HepG2 (cell line): ENCODE measurements around the gene KCNG4. TPM values are rescaled to one million over a fixed set of nuclear protein-coding genes. Genes with fewer than 3 reads are reported as not detected.

Experiments
- ATAC-seq: fragments of 200-7000 bp; cut with Tn5 transposase; 3 replicates; pipeline ENCODE4 v1.9.1; 2020; ENCODE audit warnings: mild to moderate bottlenecking, moderate library complexity
- BruUV-seq: library from RNA; stranded (reverse); fragments of 400-500 nt; replicated peaks from 2 replicates; lab custom pipeline; 2021; lab: Mats Ljungman, UMichigan
- CTCF ChIA-PET: fragments of 300-600 bp; formaldehyde crosslinking; extraction: SDS; loops from one replicate; lab custom pipeline; 2021; ENCODE audit warnings: low total read pairs, inconsistent platforms, low intra/inter-chr PET ratio; lab: Yijun Ruan, JAX
- POLR2A ChIA-PET: fragments of 350-600 bp; sonication (Branson Sonifier 250); formaldehyde crosslinking; loops from one replicate; lab custom pipeline; 2020; ENCODE audit warnings: antibody characterized with exemption, inconsistent platforms; lab: Yijun Ruan, JAX
- DNase-seq: peaks from one replicate; pipeline ENCODE4 v3.0.0-alpha.2; 2015; ENCODE audit warnings: low spot score
- FAIRE-seq: peaks from 3 replicates; lab custom pipeline; 2011; peaks lifted over from hg19 to GRCh38; lab: Jason Lieb, UNC
- H2AFZ ChIP-seq: one replicate; pipeline ENCODE4 v1.6.1; 2011; ENCODE audit warnings: low read length, inconsistent platforms
- H3K27ac ChIP-seq: fragments of 300-600 bp; 3 replicates; pipeline ENCODE4 v1.8.0; 2011; ENCODE audit warnings: mixed run types, mild to moderate bottlenecking, mixed read lengths, low read length, inconsistent platforms; ENCODE audit not compliant: insufficient read depth; ENCODE audit errors: extremely low read length
- H3K27me3 ChIP-seq, 2 experiments: fragments of 200-600 bp in 1 of 2; 2 replicates in 1 of 2; 3 replicates in 1 of 2; pipeline versions ENCODE4 v1.6.0 to v1.8.0; 2011; ENCODE audit warnings: low read length in 2 of 2, mild to moderate bottlenecking in 2 of 2, moderate library complexity in 2 of 2, inconsistent platforms in 1 of 2; ENCODE audit not compliant: insufficient read depth in 2 of 2, control insufficient read depth in 1 of 2
- H3K36me3 ChIP-seq, 2 experiments: fragments of 200-600 bp in 1 of 2; replicated peaks in 1 of 2; 2 replicates in 1 of 2; 3 replicates in 1 of 2; pipeline versions ENCODE4 v1.5.1 to v1.8.0; 2011; ENCODE audit warnings: low read length in 2 of 2, inconsistent platforms in 1 of 2; ENCODE audit not compliant: insufficient read depth in 2 of 2, control insufficient read depth in 1 of 2
- H3K4me1 ChIP-seq: 2 replicates; pipeline ENCODE4 v1.5.1; 2012; ENCODE audit warnings: low read length, inconsistent platforms; ENCODE audit not compliant: insufficient read depth
- H3K4me2 ChIP-seq: 2 replicates; pipeline ENCODE4 v1.6.0; 2011; ENCODE audit warnings: low read depth, low read length, inconsistent platforms
- H3K4me3 ChIP-seq, 3 experiments: fragments of 200-600 bp in 1 of 3; sonication (generic), shearing (Covaris generic) in 1 of 3; replicated peaks in 1 of 3; 2 replicates each; pipeline ENCODE4 v1.5.1; 2011 to 2016; ENCODE audit warnings: low read length in 3 of 3, inconsistent platforms in 2 of 3, low read depth in 2 of 3, mild to moderate bottlenecking in 2 of 3, control low read depth in 1 of 3, mixed read lengths in 1 of 3; ENCODE audit not compliant: insufficient read depth in 1 of 3
- H3K79me2 ChIP-seq: one replicate; pipeline ENCODE4 v1.6.1; 2011; ENCODE audit warnings: low read length, inconsistent platforms; ENCODE audit not compliant: insufficient read depth
- H3K9ac ChIP-seq: 2 replicates; pipeline ENCODE4 v1.6.0; 2011; ENCODE audit warnings: mild to moderate bottlenecking, low read depth, low read length, inconsistent platforms; ENCODE audit not compliant: insufficient read depth
- H3K9me3 ChIP-seq: 2 replicates; pipeline ENCODE4 v1.5.1; 2012; ENCODE audit warnings: mild to moderate bottlenecking, low read length
- H4K20me1 ChIP-seq: 2 replicates; pipeline ENCODE4 v1.6.0; 2011; ENCODE audit warnings: inconsistent platforms, mild to moderate bottlenecking, low read length, moderate library complexity; ENCODE audit not compliant: insufficient read depth
- CEBPB ChIP-seq: IDR thresholded peaks from 2 replicates; pipeline ENCODE4 v1.6.1; 2011; ENCODE audit warnings: low read depth, low read length, improper control_type of control experiment, borderline replicate concordance
- HINFP ChIP-seq: sonication (generic); formaldehyde crosslinking; IDR thresholded peaks from 2 replicates; pipeline ENCODE4 v1.4.0; 2020; ENCODE audit warnings: low read depth, mild to moderate bottlenecking, missing genetic modification reagents
- MAF1 ChIP-seq: sonication (generic); formaldehyde crosslinking; IDR thresholded peaks from 2 replicates; pipeline ENCODE4 v1.5.0; 2020; ENCODE audit warnings: missing genetic modification reagents, borderline replicate concordance
- MIER3 ChIP-seq: IDR thresholded peaks from 2 replicates; pipeline ENCODE4 v1.6.1; 2016; ENCODE audit warnings: missing compliant biosample characterization, borderline replicate concordance
- NR1H2 ChIP-seq: sonication (generic); formaldehyde crosslinking; IDR thresholded peaks from 2 replicates; pipeline ENCODE4 v1.8.1; 2022; ENCODE audit warnings: low read depth, missing genetic modification reagents, borderline replicate concordance
- NR2F6 ChIP-seq, 2 experiments: IDR thresholded peaks; 2 replicates each; pipeline ENCODE4 v1.6.1; 2016; ENCODE audit warnings: antibody characterized with exemption in 1 of 2, mild to moderate bottlenecking in 1 of 2
- RFX3 ChIP-seq: IDR thresholded peaks from 2 replicates; pipeline ENCODE4 v1.6.1; 2016; ENCODE audit warnings: missing biosample characterization, missing genetic modification reagents
- SMAD1 ChIP-seq: sonication (generic); formaldehyde crosslinking; IDR thresholded peaks from 2 replicates; pipeline ENCODE4 v1.4.0; 2020; ENCODE audit warnings: missing genetic modification reagents, low read depth, mild to moderate bottlenecking, borderline replicate concordance
- TEF ChIP-seq: sonication (generic); formaldehyde crosslinking; IDR thresholded peaks from 2 replicates; pipeline ENCODE4 v1.5.0; 2020; ENCODE audit warnings: missing genetic modification reagents
- THAP9 ChIP-seq: sonication (generic); formaldehyde crosslinking; IDR thresholded peaks from 2 replicates; pipeline ENCODE4; 2020; ENCODE audit warnings: missing genetic modification reagents, mild to moderate bottlenecking, borderline replicate concordance
- ZFY ChIP-seq: sonication (generic); formaldehyde crosslinking; IDR thresholded peaks from 2 replicates; pipeline ENCODE4 v1.4.0; 2020; ENCODE audit warnings: missing genetic modification reagents
- ZNF3 ChIP-seq: IDR thresholded peaks from 2 replicates; pipeline ENCODE4 v1.7.0; 2017; ENCODE audit warnings: inconsistent platforms
- ZNF382 ChIP-seq: sonication (generic); formaldehyde crosslinking; IDR thresholded peaks from 2 replicates; pipeline ENCODE4 v1.5.0; 2020; ENCODE audit warnings: missing genetic modification reagents, mild to moderate bottlenecking, borderline replicate concordance
- ZNF431 ChIP-seq: sonication (generic); formaldehyde crosslinking; IDR thresholded peaks from 2 replicates; pipeline ENCODE4 v1.9.0; 2022; ENCODE audit warnings: missing genetic modification reagents, low read depth, mild to moderate bottlenecking, borderline replicate concordance
- ZNF746 ChIP-seq: sonication (generic); formaldehyde crosslinking; IDR thresholded peaks from 2 replicates; pipeline ENCODE4 v1.8.0; 2022; ENCODE audit warnings: mild to moderate bottlenecking, missing genetic modification reagents
- ZNF768 ChIP-seq: sonication (generic); formaldehyde crosslinking; IDR thresholded peaks from 2 replicates; pipeline ENCODE4 v1.4.0; 2020; ENCODE audit warnings: missing genetic modification reagents
- WGBS: methylation state at CpG from one replicate; pipeline ENCODE4 v1.1.6; 2017; ENCODE audit warnings: low lambda C conversion rate; 5-methylcytosine and 5-hydroxymethylcytosine counted together
- in situ Hi-C: cut with HindIII; loops from 2 replicates; pipeline ENCODE4 v1.10.0; 2017; ENCODE audit warnings: low pct_unique_long_range_greater_than_20kb; ENCODE audit not compliant: extremely low pct_ligation_motif_present
- intact Hi-C: fragments of 100-400 bp; cut with micrococcal nuclease; formaldehyde crosslinking; loops from one replicate; pipeline ENCODE4 v1.10.0; 2022; ENCODE audit not compliant: unreplicated experiment
- polyA plus RNA-seq, 8 experiments: library from polyadenylated mRNA; depleted of rRNA in 3 of 8; stranded (reverse) in 7 of 8; unstranded in 1 of 8; fragments of >200 nt; fragmentation: Illumina TruSeq in 4 of 8; extraction: Trizol in 4 of 8; gene quantifications; 2 replicates each; pipeline versions ENCODE4 v1.2.1 to v1.2.3, GENCODE V29; 2011 to 2016; ENCODE audit warnings: low read depth in 4 of 8, missing spikeins in 1 of 8, mixed read lengths in 1 of 8; ENCODE audit not compliant: insufficient read depth in 1 of 8
- total RNA-seq, 5 experiments: library from RNA; depleted of rRNA; stranded (reverse); fragments of >200 nt; fragmentation: Illumina TruSeq; extraction: Trizol; gene quantifications; 2 replicates each; pipeline ENCODE4 v1.2.3, GENCODE V29; 2016; ENCODE audit warnings: low read depth in 1 of 5

KCNG4 gene
- total and polyA plus RNA-seq, 2 of the 13 experiments (the other 11 are each of a cell fraction or from before 2014, with no cell fraction given) = not detected

GRCh38 chr16:84212154-84212553, 27.7 kb downstream of the KCNG4 start (continued):
- TF ChIP-seq HINFP (CRISPR knock-in tag) (no peak), RFX3 (no peak)

- no peak overlapping the region for H3K9ac ChIP-seq
- CTCF ChIA-PET = no interaction called here
- H3K9me3 ChIP-seq = no peaks in the 10 kb centered on the region
- H3K27ac ChIP-seq = no peak overlapping the region
- H3K36me3 ChIP-seq = no peaks in the 10 kb centered on the region
- no peak overlapping the region for H3K4me3 ChIP-seq
- H4K20me1 ChIP-seq = no peaks in the 10 kb centered on the region
- in situ Hi-C loops (no loop called here), intact Hi-C loops (no loop called here)
- no peak for FAIRE-seq
- H3K27me3 ChIP-seq = peaks cover 17 to 45% of the 10 kb centered on the region in 2 experiments; a peak in 4 of 5 replicates
- ATAC-seq = no peak
- DNase-seq = no peak
- no peaks in the 10 kb centered on the region for H3K4me1 ChIP-seq
- 21% methylated on average over 2 of the region's 2 CpGs for WGBS
- POLR2A ChIA-PET = no interaction called here
- H3K4me2 ChIP-seq = no peak overlapping the region
- H2AFZ ChIP-seq = no peak overlapping the region
- no peaks in the 10 kb centered on the region for H3K79me2 ChIP-seq
- no TSS peak for BruUV-seq
- TF ChIP-seq ZNF768 (CRISPR knock-in tag) (no peak), THAP9 (CRISPR knock-in tag) (no peak), ZNF746 (CRISPR knock-in tag) (no peak), MAF1 (CRISPR knock-in tag) (no peak), ZNF3 (CRISPR knock-in tag) (no peak), NR1H2 (CRISPR knock-in tag) (no peak), CEBPB (no peak), TEF (CRISPR knock-in tag) (no peak), NR2F6 (IDR thresholded peaks at IDR 0.05) (no peak), NR2F6 (CRISPR knock-in tag; IDR thresholded peaks at IDR 0.05) (no peak), ZFY (no peak), MIER3 (CRISPR knock-in tag) (no peak), ZNF431 (CRISPR knock-in tag) (no peak), ZNF382 (CRISPR knock-in tag) (no peak), SMAD1 (CRISPR knock-in tag) (no peak)
- TF ChIP-seq, all 625 proteins: peak for 0
Observed at GRCh38 chr16:84209989-84210388, 29.8 kb downstream of the KCNG4 start.
